22Rv1 (cell line): Measurements from ENCODE around the gene DNAJC2.

Source experiments
- H3K27ac ChIP-seq: fragments of 450-650 bp; 2 replicates; pipeline ENCODE4 v1.5.1; 2017
- CTCF ChIP-seq: fragments of 450-650 bp; IDR thresholded peaks from 2 replicates; pipeline ENCODE4 v1.5.1; 2017; ENCODE audit warnings: mild to moderate bottlenecking
- ZFX ChIP-seq: fragments of 450-650 bp; IDR thresholded peaks from 2 replicates; pipeline ENCODE4 v1.6.1; 2017; ENCODE audit warnings: antibody characterized with exemption, borderline replicate concordance

Gene DNAJC2, protein sequence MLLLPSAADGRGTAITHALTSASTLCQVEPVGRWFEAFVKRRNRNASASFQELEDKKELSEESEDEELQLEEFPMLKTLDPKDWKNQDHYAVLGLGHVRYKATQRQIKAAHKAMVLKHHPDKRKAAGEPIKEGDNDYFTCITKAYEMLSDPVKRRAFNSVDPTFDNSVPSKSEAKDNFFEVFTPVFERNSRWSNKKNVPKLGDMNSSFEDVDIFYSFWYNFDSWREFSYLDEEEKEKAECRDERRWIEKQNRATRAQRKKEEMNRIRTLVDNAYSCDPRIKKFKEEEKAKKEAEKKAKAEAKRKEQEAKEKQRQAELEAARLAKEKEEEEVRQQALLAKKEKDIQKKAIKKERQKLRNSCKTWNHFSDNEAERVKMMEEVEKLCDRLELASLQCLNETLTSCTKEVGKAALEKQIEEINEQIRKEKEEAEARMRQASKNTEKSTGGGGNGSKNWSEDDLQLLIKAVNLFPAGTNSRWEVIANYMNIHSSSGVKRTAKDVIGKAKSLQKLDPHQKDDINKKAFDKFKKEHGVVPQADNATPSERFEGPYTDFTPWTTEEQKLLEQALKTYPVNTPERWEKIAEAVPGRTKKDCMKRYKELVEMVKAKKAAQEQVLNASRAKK

DNA sequence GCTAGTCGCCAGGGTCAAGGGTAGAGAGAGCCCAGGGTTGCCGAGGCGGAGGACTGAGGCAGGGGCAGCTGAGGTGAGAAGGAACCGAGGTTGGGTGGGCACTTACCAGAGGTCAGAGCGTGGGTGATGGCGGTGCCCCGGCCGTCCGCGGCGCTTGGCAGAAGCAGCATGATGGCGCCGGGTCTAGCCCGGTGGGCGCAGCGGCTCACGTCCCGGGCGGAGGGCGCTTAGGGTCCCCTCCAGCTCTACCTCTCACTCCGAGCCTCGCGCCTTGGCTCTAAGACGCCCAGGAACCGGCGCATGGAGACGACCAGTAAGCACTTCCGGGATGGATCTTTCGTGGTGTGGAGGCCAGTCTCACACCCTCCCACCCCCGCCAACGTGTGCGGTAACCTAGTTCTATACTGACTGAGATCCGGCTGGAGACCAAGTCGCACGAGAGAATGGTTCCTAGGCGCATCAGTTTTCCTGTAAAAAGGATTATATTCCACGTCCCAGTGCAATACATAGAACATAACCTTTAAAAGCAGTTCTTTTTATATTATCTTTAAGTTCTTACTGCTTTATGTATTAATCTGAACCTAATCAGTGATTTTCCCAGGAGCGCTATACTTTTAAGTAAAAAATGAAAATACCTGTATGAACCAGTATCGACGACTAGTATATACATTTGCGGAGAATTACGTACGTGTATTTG is at the start of gene DNAJC2:
Gene DNAJC2 (minus strand): TSS at position 315 of the 697 bp plus-strand sequence. CDS start 145 bp downstream, at position 170.
- TF ChIP-seq CTCF (no peak), ZFX (no peak)
- peak within 1 kb of the TSS; percentile 73 for H3K27ac ChIP-seq

- H3K27ac ChIP-seq: no peak overlapping the region
- TF ChIP-seq ZFX: no peak
- no peak for TF ChIP-seq CTCF
Measured at GRCh38 chr7:103391976-103392375, 47.4 kb upstream of the DNAJC2 start.

DNA sequence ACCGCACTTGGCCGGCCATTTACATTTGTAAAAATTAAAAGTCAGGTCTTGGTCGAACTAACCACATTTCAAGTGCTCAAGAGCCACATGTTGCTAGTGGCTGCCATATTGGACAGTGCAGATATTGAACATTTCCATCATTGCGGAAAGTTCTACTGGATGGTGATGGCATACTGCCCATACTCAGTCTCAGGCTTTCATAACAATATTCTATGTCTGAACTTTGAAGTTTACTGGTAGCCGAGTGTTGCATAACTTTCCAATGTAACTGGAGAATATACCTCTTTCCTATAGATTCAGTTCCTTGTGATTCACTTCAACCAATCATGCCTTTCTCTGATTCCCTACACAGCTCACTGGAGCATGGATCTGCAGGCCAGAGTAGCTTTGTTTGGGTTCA is 46.6 kb upstream of the DNAJC2 start:
- no peak overlapping the region for H3K27ac ChIP-seq
- no peak for TF ChIP-seq ZFX
- no peak for TF ChIP-seq CTCF

DNA sequence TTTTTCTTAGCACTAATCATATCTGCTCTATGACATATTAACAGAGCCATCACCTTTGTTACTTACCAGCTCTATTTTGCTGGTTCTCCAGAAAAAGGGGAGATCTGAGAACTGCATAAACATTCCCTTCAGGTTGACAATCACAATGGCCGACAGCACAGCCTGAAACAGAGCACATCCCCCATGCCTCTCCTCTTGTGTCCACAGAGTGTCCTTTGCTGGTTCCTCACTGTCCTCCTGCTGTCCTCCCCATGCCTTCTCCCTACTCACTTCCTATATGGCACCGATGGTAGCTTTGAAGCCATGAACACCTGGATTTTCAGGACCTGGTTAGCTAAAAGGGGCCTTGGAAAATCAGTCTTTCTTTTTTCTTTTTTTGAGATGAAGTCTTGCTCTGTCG is 44.7 kb upstream of the DNAJC2 start:
- TF ChIP-seq ZFX (no peak), CTCF (no peak)
- no peak overlapping the region for H3K27ac ChIP-seq

GRCh38 chr7:103388469-103389140 is 44.0 kb upstream of the DNAJC2 start:
- H3K27ac ChIP-seq: no peak overlapping the region
- TF ChIP-seq ZFX (no peak), CTCF (no peak)

DNA sequence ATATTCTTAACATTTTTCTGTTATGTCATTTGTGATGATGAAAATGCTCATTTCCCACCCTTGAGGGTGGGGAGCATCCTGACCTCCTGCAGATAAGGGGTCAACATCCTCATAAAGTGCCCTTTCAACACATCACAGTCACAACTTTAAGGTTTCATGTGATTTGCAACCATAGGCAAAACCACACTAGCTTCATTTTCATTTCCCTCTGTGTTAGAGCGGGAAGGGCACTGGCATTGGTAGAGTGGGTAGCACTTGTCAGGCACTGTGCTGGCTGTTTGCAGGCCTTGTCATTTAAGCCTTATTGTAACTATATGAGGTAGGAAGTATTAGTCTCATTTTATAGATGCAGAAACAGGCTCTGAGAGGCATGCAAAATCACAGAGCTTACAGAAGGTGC is 42.7 kb upstream of the DNAJC2 start:
- TF ChIP-seq ZFX (no peak), CTCF (no peak)
- no peak overlapping the region for H3K27ac ChIP-seq
